ENCODE results near the gene APOBEC4. TPM values are rescaled to one million over a fixed set of nuclear protein-coding genes. Genes with fewer than 3 reads are reported as not detected.
"Not testable (repeated sequence)": the region's sequence is repeated elsewhere in the genome, so short reads cannot be mapped to it uniquely, and the experiment has no call there.

APOBEC4 gene
- total and polyA plus RNA-seq, 2 of the 4 experiments (the other 2 are of a cell fraction) = not detected

DNA sequence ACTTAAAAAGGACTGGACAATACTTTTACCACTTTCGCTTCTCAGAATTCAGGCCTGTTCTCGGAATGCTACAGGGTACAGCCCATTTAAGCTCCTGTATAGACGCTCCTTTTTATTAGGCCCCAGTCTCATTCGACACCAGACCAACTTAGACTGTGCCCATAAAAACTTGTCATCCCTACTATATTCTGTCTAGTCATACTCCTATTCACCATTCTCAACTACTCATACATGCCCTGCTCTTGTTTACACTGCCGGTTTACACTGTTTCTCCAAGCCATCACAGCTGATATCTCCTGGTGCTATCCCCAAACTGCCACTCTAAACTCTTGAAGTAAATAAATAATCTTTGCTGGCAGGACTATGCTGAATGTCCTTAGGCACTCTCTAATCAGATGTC is 34.9 kb downstream of the APOBEC4 start:
- dilution Hi-C loops (cut with HindIII; ENCODE audit: low sequenced_read_pairs, unreplicated experiment); CTCF ChIA-PET; H3K36me3 ChIP-seq (ENCODE audit: control insufficient read depth, insufficient read depth, low read length); POLR2A ChIA-PET (ENCODE audit: unreplicated experiment); H3K27ac ChIP-seq (ENCODE audit: insufficient read depth, low read length); H2AK9ac ChIP-seq (replicated peaks; ENCODE audit: low read depth, low read length, poor library complexity); H3K4ac ChIP-seq (ENCODE audit: low read depth, low read length); H2BK20ac ChIP-seq (ENCODE audit: low read depth, low read length); DNase-seq; H3K79me1 ChIP-seq (ENCODE audit: low read depth in 1 of 2, low read length in 2 of 2); H4K5ac ChIP-seq (ENCODE audit: low read depth, low read length); H3K9me3 ChIP-seq (ENCODE audit: control insufficient read depth, insufficient read depth, low read length); H3K14ac ChIP-seq (replicated peaks; ENCODE audit: low read depth, low read length); ATAC-seq (ENCODE audit: low read depth); H3K23ac ChIP-seq (ENCODE audit: low read depth, low read length); H3K18ac ChIP-seq (ENCODE audit: low read depth, low read length); H3K4me2 ChIP-seq (ENCODE audit: low read depth, low read length); H2BK5ac ChIP-seq (ENCODE audit: low read depth, low read length, poor library complexity, severe bottlenecking); H2BK120ac ChIP-seq (ENCODE audit: low read depth, low read length); H2BK15ac ChIP-seq (ENCODE audit: low read depth, low read length); H2AK5ac ChIP-seq (ENCODE audit: low read depth, low read length); H4K8ac ChIP-seq (ENCODE audit: low read depth in 2 of 2, low read length in 2 of 2); H3K27me3 ChIP-seq (ENCODE audit: control insufficient read depth, insufficient read depth, low read length); intact Hi-C loops (cut with micrococcal nuclease); BruUV-seq (replicated peaks); H4K91ac ChIP-seq (ENCODE audit: insufficient read depth, low read depth, low read length); H3K9ac ChIP-seq (ENCODE audit: low read depth, low read length); H4K20me1 ChIP-seq (ENCODE audit: insufficient read depth, low read length); H2AFZ ChIP-seq (replicated peaks; ENCODE audit: low read length, poor library complexity); H3K56ac ChIP-seq (ENCODE audit: extremely low read depth, insufficient read depth, low read length); H3K4me1 ChIP-seq (ENCODE audit: control insufficient read depth, insufficient read depth, low read length); H3K9me1 ChIP-seq (ENCODE audit: insufficient read depth, low read length); in situ Hi-C loops (cut with MboI; ENCODE audit: low sequenced_read_pairs); H3K4me3 ChIP-seq (ENCODE audit: insufficient read depth, low read depth, low read length): not testable (repeated sequence)
- whole genome bisulfite sequencing, 2 experiments (ENCODE audit: extremely low coverage in 2 of 2, insufficient read length in 1 of 2) = no CpG with 5 or more reads among the region's 5 CpGs

DNA sequence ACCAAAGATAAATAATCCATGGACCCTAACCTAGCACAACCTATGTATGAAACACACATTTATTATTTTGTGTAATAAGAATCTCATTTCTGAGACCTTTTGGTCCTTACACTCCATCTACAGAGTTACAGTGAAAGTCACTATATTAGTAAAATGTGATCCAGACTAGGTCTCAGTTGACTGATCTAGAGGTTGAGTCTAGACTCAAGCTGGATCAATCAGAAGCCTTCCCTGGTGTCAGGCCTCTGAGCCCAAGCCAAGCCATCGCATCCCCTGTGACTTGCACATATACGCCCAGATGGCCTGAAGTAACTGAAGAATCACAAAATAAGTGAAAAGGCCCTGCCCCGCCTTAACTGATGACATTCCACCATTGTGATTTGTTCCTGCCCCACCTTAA is 40.1 kb downstream of the APOBEC4 start:
- DNase-seq; H3K23ac ChIP-seq (ENCODE audit: low read depth, low read length); ATAC-seq (ENCODE audit: low read depth); H2BK5ac ChIP-seq (ENCODE audit: low read depth, low read length, poor library complexity, severe bottlenecking); H3K9ac ChIP-seq (ENCODE audit: low read depth, low read length); H2BK15ac ChIP-seq (ENCODE audit: low read depth, low read length); H3K4ac ChIP-seq (ENCODE audit: low read depth, low read length); H4K8ac ChIP-seq (ENCODE audit: low read depth in 2 of 2, low read length in 2 of 2); H3K18ac ChIP-seq (ENCODE audit: low read depth, low read length); H3K4me2 ChIP-seq (ENCODE audit: low read depth, low read length); H4K20me1 ChIP-seq (ENCODE audit: insufficient read depth, low read length); dilution Hi-C loops (cut with HindIII; ENCODE audit: low sequenced_read_pairs, unreplicated experiment); H3K27ac ChIP-seq (ENCODE audit: insufficient read depth, low read length); in situ Hi-C loops (cut with MboI; ENCODE audit: low sequenced_read_pairs); H3K79me1 ChIP-seq (ENCODE audit: low read depth in 1 of 2, low read length in 2 of 2); H3K9me3 ChIP-seq (ENCODE audit: control insufficient read depth, insufficient read depth, low read length); H3K14ac ChIP-seq (replicated peaks; ENCODE audit: low read depth, low read length); CTCF ChIA-PET; BruUV-seq (replicated peaks); H2BK20ac ChIP-seq (ENCODE audit: low read depth, low read length); H2AFZ ChIP-seq (replicated peaks; ENCODE audit: low read length, poor library complexity); H2AK9ac ChIP-seq (replicated peaks; ENCODE audit: low read depth, low read length, poor library complexity); H3K36me3 ChIP-seq (ENCODE audit: control insufficient read depth, insufficient read depth, low read length); H3K56ac ChIP-seq (ENCODE audit: extremely low read depth, insufficient read depth, low read length); H3K27me3 ChIP-seq (ENCODE audit: control insufficient read depth, insufficient read depth, low read length); H4K5ac ChIP-seq (ENCODE audit: low read depth, low read length); POLR2A ChIA-PET (ENCODE audit: unreplicated experiment); H4K91ac ChIP-seq (ENCODE audit: insufficient read depth, low read depth, low read length); H2BK120ac ChIP-seq (ENCODE audit: low read depth, low read length); H2AK5ac ChIP-seq (ENCODE audit: low read depth, low read length); intact Hi-C loops (cut with micrococcal nuclease); H3K4me3 ChIP-seq (ENCODE audit: insufficient read depth, low read depth, low read length): not testable (repeated sequence)
- Histone ChIP-seq H3K9me1 (ENCODE audit: insufficient read depth, low read length) (peaks cover 12% of the 10 kb centered on the region), H3K4me1 (ENCODE audit: control insufficient read depth, insufficient read depth, low read length) (peaks cover 17% of the 10 kb centered on the region)
- WGBS, 2 experiments (ENCODE audit: extremely low coverage in 2 of 2, insufficient read length in 1 of 2) = no CpG with 5 or more reads among the region's 3 CpGs
